ENCODE data around the gene C1orf35.
A peak's percentile ranks its signal among the peaks of the same experiment; 100 is the strongest.

The C1orf35 gene

GRCh38 chr1:228094432-228095016 lies 8.6 kb downstream of the C1orf35 start:
- DNase-seq (ENCODE audit: low spot score): no peak

- DNase-seq (ENCODE audit: low spot score): no peak
These were observed 9.8 kb downstream of the C1orf35 start for GRCh38 chr1:228093050-228093906.

GRCh38 chr1:228092342-228093049 lies 10.6 kb downstream of the C1orf35 start:
- DNase-seq (ENCODE audit: low spot score): no peak

- DNase-seq (ENCODE audit: low spot score): no peak
These were observed 12.0 kb downstream of the C1orf35 start for GRCh38 chr1:228091084-228091483.

GRCh38 chr1:228090613-228091081 lies 12.5 kb downstream of the C1orf35 start:
- no peak for DNase-seq (ENCODE audit: low spot score)

GRCh38 chr1:228089519-228090380 lies 13.4 kb downstream of the C1orf35 start:
- no peak for DNase-seq (ENCODE audit: low spot score)

- no peak for DNase-seq (ENCODE audit: low spot score)
These were observed 14.3 kb downstream of the C1orf35 start for GRCh38 chr1:228088586-228089498.

GRCh38 chr1:228087771-228088251 lies 15.3 kb downstream of the C1orf35 start:
- peak; percentile 40 for DNase-seq (ENCODE audit: low spot score)

- DNase-seq (ENCODE audit: low spot score): no peak
These were observed 17.7 kb downstream of the C1orf35 start for GRCh38 chr1:228085287-228085951.

GRCh38 chr1:228084797-228085196 lies 18.3 kb downstream of the C1orf35 start:
- no peak for DNase-seq (ENCODE audit: low spot score)

GRCh38 chr1:228084325-228084724 lies 18.8 kb downstream of the C1orf35 start:
- DNase-seq (ENCODE audit: low spot score): no peak

GRCh38 chr1:228083871-228084278 lies 19.2 kb downstream of the C1orf35 start:
- DNase-seq (ENCODE audit: low spot score): no peak

GRCh38 chr1:228082918-228083870 lies 19.9 kb downstream of the C1orf35 start:
- DNase-seq (ENCODE audit: low spot score): no peak

GRCh38 chr1:228082214-228082917 lies 20.8 kb downstream of the C1orf35 start, which contains the start of gene ARF1:
ARF1 (plus strand) TSS chr1:228082708; CDS start chr1:228097115, 14,407 bp downstream.
- DNase-seq (ENCODE audit: low spot score): peak; percentile 92

- DNase-seq (ENCODE audit: low spot score): no peak
These were observed 21.4 kb downstream of the C1orf35 start for GRCh38 chr1:228081578-228082213.

- DNase-seq (ENCODE audit: low spot score): no peak
These were observed 22.0 kb downstream of the C1orf35 start for GRCh38 chr1:228081144-228081543.

GRCh38 chr1:228079601-228080263 lies 23.4 kb downstream of the C1orf35 start:
- no peak for DNase-seq (ENCODE audit: low spot score)

Data from CD4-positive, alpha-beta T cell treated with Interleukin-2 at 100 ng/mL for 4 hours (primary cell).